ENCODE measurements around the gene VPS35.

VPS35 gene

DNA sequence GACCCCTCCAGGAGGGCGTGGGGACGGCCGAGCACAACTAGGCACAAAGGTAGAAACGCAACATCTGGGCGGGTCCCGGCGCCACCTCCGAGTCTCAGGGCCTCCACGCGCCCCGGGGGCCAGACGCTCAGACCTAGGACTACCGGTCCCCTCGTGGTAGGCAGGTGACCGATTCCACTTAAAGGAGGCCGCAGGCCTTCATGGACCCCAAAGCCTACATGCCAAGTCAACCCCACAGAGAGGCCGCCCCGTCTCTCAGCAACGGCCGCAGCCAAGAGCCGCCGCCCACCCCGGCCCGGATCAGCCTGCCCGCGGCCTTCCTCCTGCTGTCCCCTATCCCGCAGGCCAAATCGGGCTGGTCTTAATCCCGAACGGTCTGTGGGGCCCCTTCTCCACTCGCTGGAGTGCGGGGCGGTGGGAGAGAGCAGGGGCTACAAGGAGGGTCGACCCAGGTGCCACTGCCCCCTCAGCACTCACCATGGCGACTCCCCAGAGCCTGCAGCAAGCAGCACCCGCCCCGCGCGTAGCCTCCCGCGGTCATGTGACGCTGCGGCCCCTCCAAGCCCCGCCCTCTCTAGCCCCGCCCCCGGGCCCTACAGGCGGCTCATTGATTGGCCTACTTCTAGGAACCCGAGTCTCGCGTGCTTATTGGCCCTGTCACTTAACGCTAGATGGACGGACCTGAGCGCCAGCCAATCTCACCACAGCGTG lies at the start of gene VPS35:
VPS35 (minus strand) TSS at position 525 of the 711 bp plus-strand sequence; CDS start at position 480, 45 bp downstream.
- DNase-seq (ENCODE audit: low spot score) = peak; percentile 94

DNA sequence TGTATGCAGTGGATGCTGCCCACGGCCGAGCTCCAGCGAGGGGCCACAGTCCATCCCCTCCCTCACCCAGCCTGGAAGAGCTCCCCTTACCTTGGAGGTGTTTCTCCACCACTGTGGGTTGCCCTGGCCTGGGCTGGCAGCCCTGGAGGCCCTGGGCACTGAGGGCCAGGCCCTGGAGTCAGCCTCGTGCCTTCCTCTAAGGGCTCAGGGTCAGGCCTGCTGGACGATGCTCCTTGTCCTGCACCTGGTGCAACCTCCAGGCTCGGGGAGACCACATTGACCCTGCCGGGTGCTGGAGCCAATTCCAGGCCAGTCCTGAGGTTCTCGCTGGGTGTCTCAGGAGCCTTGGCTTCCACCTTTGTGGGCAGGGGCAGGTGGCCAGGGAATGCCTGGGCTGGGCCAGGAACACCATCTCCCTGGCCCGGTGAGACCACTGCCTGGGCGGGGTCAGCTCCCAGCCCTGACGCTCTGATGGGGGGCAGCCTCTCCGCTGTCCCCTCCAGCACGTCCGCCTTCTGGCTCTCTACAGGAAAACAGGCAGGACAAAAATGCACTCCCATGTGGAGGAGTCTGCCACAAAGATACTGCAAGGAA lies 48.7 kb upstream of the VPS35 start:
- no peak for DNase-seq (ENCODE audit: low spot score)

DNA sequence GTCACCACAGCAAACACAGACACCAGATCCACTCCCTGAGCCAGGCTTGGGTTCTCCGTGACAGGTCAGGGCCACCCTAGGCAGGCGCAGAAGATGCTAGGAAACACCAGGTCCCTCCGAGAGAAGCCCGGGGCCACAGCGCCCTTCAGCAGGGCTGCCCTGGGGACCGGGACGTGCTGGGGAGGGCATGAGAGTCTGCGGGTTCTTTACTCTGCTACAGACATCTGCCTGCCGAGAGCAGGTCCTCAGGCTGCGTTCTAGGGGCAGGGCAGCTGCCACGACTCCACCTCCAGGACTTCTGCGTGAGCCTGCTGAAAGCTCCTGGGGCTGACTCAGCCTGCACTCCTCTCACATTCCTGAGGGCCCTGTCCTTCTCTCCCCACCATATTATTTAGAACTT lies 47.7 kb upstream of the VPS35 start:
- DNase-seq (ENCODE audit: low spot score) = no peak

DNA sequence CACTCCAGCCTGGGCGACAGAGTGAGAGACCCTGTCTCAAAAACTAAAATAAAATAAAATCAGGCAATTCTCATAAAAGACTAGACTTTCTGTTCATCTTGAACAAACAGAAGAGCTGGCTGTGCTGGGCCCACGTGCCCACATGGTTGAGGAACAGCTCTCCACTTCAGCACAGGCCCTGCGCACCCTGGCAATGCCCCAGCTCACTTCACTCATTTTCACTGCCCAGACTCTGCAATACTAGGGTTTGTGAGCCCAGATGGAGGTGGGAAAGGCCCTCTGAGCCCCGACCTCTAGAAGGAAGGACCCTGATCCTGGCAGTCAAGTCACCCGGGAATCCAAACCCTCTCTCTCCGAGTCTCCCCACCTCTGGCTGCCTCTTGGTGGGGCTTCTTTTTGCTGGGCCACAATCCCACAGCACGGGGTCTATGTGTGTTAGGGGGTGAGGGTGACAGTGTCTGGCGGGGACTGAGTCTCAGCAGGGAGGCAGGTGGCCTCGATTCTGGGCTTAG lies 44.4 kb upstream of the VPS35 start:
- DNase-seq (ENCODE audit: low spot score) = no peak

DNA sequence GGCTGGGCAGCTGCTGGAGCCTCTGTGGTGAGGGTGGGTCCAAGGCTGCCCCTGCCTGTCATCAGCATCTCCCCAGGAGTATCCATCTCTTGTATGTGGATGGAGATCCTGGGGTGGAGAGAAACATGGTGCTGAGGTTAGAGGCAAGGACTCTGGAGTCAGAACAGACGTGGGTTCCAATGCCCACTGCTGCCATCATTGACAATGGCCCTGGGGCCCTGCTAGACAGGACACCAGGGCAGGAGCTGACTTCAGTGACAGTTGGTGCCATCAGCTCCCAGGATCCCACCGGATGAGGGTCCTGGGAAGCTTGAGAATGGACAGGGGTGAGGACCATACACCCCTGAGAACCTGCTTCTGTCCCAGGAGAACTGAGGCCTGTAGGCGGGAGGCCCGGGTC lies 43.6 kb upstream of the VPS35 start:
- no peak for DNase-seq (ENCODE audit: low spot score)

DNA sequence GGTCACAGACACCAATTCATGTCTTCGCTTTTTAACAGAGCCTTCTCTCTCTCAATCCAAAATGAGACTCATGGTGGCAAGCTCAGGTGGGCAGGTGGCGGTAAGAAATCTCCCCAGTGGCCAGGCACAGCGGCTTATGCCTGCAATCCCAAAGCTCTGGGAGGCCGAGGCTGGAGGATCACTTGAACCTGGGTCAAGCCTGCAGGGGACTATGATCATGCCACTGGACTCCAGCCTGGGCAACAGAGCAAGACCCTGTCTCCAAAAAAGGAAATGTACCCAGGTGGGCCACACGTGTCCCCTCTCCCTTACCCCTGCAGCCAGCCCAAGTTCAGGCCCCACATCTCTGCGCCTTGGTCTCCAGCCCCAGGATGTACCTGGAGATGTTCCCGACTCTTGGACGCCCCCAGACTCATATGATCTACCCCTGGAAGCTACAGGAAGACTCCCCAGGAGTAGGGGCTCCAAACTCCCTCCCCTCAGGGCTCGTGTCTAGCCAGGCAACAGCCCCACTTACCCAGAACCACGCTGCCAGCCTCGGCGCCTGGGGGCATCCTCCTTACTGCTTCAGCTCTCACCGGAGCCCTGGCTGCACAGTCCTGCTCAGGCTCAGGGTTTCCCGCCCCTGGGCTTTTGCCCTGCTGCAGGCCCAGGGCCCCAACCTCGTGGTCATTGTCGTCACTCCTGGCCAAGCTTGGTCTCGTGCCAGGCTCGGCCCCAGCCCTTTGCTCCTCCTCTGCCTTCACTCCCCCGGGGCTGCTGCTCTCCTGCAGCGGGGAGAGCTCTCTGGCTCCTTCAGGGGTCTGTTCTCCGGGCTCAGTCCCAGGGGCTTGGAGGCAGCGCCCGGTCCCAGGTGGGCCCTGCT lies 42.9 kb upstream of the VPS35 start:
- no peak for DNase-seq (ENCODE audit: low spot score)

DNA sequence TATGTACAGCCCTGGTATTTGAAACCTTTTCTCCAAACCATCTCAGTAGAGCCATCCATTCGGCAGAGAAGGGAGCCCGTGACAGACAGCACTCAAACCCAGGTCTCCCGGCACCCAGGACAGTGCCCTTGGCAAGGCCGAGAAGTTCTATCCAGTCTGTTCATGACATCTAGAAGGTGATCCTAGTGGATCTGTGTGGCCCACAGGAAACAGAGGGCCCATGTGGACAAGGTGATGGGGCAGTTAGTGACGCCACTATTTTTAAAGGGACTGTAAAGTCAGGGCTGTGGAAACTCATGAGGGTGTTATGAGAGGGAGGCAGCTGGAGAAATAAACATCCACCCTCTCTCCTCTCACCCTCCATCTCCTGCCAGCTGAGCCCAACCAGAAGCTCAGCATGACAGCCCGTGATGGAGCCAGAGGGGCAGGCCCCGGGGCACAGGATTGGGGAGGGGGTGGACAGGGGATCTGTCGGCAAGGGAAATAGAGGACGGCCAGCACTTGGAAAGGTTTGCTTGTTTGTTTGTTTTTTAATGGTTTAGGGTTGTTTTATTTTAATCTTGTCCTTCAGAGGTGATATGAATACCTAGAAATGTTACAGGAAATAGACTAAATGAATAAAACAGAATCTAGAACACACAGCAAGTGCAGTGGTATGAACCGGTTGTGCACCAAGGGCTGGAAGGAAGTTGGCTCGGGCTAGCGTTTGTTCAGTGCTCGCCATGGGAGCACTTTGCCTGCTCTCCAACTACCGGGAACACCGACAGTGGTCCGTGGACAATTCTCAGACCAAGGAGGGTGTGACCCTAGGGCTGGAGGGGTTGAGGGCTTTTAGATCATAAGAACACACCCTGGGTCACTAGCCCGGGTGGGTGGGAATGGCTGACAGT lies 42.1 kb upstream of the VPS35 start:
- DNase-seq (ENCODE audit: low spot score) = no peak

DNA sequence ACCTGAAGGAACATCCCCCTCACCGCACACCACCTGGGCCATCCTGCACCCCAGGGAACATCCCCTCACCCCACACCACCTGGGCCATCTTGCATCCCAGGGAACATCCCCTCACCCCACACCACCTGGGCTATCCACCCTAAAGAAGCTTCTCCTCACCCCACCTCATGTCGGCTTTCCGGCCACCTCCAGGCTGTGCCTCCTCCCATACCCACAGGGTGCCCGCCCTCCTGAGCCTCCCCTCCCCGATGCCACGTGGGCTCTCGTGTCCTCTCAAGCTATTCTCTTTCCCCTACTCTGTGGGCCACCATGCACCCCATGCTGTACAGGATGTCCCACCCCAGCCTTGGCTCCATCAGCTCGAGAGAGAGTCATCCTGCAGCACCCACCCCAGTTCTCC lies 41.1 kb upstream of the VPS35 start:
- no peak for DNase-seq (ENCODE audit: low spot score)

DNA sequence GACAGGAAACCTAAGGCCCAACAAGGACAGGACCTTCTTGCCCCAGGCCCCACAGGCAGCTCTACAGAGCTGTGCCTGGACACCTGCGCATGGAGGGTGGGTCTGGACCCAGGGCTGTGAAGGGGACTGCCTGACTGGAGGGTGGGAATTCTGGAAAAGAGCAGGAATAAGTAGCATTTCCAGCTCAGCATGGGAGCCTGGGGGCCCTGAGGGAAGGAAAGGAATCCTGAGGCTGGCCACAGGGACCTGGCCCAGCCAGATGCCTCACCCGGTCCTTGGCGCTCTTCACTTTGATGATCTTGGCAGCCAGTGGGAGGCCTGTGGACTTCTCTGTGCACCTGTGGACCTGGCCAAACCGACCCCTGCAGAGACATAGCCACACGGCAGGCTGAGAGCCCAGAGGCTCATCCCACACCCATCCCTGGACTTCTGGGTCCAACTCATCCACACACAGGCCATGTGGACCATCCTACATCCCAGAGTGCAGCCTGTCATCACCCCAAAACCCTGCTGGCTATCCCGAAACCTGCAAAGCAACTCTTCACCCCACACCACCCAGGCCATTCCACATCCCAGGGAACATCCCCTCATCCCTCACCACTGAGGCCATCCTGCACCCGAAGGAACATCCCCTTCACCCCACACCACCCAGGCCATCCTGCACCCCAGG lies 40.5 kb upstream of the VPS35 start:
- DNase-seq (ENCODE audit: low spot score) = no peak

DNA sequence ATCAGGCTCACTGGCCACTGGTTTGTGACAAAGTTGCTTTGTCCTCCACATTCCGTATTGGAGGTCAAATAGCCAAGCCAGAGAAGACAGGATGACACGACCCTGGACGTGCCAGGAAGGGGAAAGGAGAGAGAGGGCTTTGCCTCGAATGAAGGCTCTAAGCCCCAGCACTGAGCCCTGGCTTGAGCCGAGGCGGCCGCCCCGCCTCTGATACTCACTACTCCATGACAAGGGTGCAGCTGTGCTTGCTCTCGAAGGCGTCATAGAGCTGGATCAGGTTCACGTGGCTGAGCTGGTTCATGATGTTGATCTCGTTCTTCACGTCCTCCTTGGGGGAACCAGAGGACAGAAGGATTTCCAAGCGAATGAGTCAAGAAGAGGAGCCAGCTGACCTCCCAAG lies 39.8 kb upstream of the VPS35 start:
- DNase-seq (ENCODE audit: low spot score) = no peak

DNA sequence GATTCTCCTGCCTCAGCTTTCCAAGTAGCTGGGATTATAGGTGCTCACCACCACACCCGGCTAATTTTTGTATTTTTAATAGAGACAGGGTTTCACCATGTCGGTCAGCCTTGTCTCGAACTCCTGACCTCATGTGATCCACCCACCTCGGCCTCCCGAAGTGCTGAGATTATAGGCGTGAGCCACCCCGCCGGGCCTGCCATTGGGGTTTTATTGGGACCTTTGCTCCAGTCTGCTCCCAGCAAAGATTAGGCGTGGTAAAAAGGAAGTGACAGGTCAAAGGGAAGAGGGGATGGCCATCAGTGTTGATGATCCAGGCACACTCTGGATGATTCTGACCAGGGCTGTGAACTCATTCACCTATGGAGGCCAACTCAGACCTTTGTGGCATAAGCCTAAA lies 38.7 kb upstream of the VPS35 start:
- no peak for DNase-seq (ENCODE audit: low spot score)

DNA sequence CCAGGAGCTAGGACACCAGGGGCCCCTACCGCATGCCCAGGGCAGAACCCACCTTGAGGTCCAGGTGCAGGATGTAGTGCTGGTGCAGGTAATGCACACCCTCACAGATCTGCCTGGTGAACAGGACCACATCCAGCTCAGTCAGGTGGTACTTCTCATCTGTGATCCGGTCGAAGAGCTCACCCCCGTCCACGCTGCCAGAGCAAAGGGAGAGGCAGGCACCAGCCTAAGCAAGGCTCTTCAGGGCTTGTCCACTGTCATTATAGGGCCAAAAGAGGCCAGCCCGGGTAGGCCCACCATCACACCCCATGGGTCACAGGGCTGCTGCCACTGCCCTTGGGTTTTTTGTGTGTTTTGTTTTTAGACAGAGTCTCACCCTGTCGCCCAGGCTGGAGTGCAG lies 38.2 kb upstream of the VPS35 start:
- no peak for DNase-seq (ENCODE audit: low spot score)

DNA sequence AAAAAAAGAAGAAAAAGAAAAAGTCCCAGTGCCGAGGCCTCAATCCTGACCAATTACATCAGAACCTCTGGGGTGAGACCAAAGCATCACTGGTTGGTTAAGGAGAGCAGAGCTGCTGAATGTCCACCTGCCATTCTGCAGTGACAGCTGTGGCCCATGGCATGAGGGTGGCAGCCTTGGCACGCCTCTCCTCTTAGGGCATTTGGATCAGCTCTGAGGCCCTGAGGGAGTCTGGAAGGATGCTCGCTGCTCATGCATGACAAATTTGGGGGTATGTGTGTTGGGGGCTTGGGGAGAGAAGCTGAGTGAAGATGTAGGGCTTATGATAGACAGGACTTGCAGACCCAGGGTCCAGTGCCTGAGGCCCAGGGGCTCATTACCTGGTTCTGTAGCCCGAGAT lies 32.9 kb upstream of the VPS35 start:
- DNase-seq (ENCODE audit: low spot score) = no peak

DNA sequence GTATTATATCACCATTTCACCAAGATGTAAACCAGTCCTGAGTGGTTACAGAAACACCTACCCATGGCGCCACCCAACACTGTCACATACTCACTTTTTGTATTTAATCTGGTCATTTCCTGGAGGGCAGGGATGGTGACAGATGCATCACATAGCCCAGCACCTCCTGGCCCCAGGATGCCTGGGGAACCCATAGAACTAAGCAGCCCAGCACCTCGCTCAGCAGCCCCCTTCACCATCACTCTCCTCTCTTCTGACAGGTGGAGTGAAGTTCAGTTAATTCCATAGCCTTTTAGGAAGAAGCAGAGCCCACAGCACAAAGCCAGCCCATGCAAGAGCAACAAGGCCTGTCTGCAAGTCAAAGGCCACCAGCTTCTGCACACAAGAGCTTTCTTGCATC lies 31.6 kb upstream of the VPS35 start:
- no peak for DNase-seq (ENCODE audit: low spot score)

DNA sequence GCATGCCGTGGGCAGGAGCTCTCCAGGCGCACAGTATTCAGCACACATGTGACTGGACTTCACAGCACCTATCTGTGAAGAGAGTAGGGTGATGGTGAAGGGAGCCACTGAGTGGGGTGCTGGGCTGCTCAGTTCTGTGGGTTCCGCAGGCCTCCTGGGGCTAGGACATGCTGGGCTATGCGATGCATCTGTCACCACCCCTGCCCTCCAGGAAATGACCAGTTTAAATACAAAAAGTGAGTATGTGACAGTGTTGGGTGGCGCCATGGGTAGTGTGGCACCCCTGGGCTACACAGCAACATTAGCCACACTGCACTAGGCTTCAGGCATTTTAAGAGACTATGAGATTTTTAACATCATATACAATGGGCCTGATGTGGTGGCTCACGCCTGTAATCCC lies 30.6 kb upstream of the VPS35 start:
- no peak for DNase-seq (ENCODE audit: low spot score)

DNA sequence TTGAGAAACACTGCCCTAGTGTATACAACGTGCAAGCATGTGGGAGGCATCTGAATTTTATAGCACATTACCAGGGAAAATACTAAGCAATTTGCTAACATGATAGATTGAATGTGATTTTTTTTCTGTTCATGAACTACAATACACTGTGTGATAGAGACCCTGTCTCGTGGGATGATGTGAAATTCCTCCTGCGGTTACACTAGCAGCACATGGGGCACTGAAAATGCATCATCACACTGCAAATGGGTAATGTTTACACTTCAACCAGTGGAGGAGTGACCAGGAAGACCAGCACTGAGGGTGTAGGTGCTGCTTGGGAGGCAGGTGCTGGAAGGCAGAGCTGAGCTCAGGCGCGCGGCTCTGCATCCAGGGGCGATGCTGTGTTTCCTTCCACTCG lies 29.2 kb upstream of the VPS35 start:
- DNase-seq (ENCODE audit: low spot score) = no peak

DNA sequence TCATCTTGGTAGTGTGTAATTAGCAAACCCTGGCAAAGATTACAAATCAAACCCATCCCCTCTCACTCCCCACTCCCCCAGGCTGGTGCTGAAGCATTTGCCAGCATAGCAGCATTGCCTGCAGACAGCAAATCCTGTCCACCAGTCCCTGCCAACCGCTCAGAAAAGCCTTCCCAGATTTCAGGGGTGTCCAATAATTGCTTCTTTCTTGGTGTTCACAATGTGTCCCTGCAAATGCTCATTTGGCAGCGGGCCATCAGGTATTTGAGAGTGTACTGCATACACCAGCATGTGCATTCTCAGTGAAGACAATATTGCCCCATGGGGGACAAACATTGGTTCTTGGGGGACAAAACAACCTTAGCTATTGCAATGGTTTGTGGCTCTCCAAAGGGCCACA lies 28.7 kb upstream of the VPS35 start:
- DNase-seq (ENCODE audit: low spot score) = no peak

DNA sequence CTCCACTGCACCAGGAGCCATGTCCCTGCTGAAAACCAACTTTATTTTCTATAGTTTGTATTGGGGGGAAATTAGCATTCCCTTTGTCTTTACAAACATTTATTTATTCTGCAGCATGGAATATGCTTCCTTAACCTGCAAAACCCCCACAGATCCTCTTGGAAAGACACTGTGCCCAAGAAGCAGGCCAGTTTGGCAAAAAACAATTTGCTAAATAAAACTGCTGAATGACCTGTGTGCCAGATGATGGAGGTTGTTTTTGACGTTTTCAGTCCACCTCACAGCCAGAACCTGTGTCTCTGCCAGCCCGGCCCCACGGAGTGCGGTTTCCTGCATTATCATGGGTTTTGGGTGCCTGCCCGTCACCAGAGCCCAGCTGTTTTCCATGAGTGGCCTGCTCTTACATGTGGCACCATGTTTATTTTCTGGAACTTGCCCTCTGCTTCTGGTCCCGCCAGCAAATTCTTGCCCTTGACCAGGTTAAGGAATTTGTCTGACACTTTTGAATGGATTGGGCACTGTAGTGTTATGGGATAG lies 26.9 kb upstream of the VPS35 start:
- no peak for DNase-seq (ENCODE audit: low spot score)

DNA sequence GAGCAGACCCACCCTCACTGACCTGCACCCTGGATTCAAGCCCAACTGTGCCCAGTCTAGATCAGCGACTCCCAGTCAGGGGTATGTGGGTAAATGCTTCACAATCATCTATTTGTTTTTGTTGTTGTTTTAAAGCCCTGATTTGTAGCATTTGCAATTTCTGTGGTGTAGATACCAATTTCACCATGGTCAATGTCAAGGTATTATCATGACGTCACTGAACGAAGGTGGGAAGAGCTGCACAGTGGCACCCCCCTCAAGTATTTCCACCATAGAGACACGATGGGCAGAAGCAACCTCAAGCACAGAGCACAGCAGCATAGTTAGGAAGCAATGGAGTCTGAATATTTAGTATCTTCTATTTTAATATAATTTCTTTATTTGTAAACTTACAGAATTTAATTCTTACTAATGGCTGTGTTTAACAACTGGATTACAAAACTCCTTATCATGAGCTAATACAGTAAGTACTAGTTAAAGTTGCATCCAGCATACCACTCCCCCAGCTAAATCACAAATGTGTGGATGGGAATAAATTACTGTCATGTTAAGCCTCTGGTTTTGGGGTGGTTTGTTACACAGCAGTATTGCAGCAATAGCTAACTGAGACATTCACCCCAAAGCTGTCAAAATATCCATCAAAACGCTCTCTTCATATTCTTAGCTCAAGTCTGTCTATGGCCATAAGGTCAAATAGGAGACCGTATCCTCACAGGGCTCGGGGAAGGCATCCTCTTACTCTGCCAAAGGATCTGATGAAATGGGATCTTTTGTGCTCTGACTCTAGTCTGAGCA lies 26.0 kb upstream of the VPS35 start:
- no peak for DNase-seq (ENCODE audit: low spot score)

DNA sequence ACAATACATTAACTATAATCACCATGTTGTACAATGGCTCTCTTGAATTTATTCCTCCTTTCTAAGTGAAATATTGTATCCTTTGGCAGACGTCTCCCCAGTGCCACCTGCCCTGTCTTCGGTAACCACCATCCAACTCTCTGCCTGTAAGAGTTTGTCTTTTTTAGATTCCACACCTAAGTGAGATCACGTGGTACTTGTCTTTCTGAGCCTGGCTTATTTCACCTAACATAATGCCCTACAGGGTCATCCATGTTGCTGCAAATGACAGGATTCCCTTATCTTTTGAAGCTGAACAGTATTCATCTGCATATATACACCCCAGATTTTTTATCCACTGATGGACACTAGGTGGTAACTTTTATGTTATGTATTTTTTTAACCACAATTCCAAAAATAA lies 24.7 kb upstream of the VPS35 start:
- DNase-seq (ENCODE audit: low spot score) = no peak

Measured in iPS-NIHi11 (cell line).